Activated CD8-positive, alpha-beta T cell treated with anti-CD3 and anti-CD28 coated beads for 36 hours (primary cell): Measurements from ENCODE around the gene GALNT2. TPM values are rescaled to one million over a fixed set of nuclear protein-coding genes. Genes with fewer than 3 reads are reported as not detected.

Experiments used
- ATAC-seq: fragments of 200-7000 bp; cut with Tn5 transposase; one replicate; pipeline ENCODE4 v1.10.0; 2021; ENCODE audit warnings: mild to moderate bottlenecking, moderate library complexity
- CTCF ChIA-PET: fragments of 350-600 bp; sonication (Branson Sonifier 250); formaldehyde crosslinking; loops from one replicate; lab custom pipeline; 2021; ENCODE audit warnings: antibody characterized with exemption; lab: Charles Lee
- POLR2A ChIA-PET: fragments of 350-600 bp; sonication (Branson Sonifier 250); formaldehyde crosslinking; loops from one replicate; lab custom pipeline; 2021; ENCODE audit warnings: antibody characterized with exemption; lab: Charles Lee
- DNase-seq: peaks from one replicate; pipeline ENCODE4 v3.0.0-alpha.2; 2020
- H3K27ac Mint-ChIP-seq: one replicate; pipeline ENCODE4 v1.8.0; 2021; ENCODE audit warnings: mild to moderate bottlenecking, mixed read lengths
- H3K27me3 Mint-ChIP-seq: one replicate; pipeline ENCODE4 v1.8.0; 2021; ENCODE audit warnings: mixed read lengths
- H3K36me3 Mint-ChIP-seq: one replicate; pipeline ENCODE4 v1.8.0; 2021; ENCODE audit warnings: low read depth, mixed read lengths
- H3K4me1 Mint-ChIP-seq: one replicate; pipeline ENCODE4 v1.8.0; 2021; ENCODE audit warnings: low read depth, mixed read lengths
- H3K4me3 Mint-ChIP-seq: one replicate; pipeline ENCODE4 v1.8.0; 2021; ENCODE audit warnings: mild to moderate bottlenecking, moderate library complexity, mixed read lengths
- H3K9me3 Mint-ChIP-seq: one replicate; pipeline ENCODE4 v1.8.0; 2021; ENCODE audit warnings: mixed read lengths
- intact Hi-C: fragments of 100-400 bp; cut with micrococcal nuclease; formaldehyde crosslinking; loops from one replicate; pipeline ENCODE4 v1.10.0; 2022
- total RNA-seq, 2 experiments: library from RNA; stranded (reverse); gene quantifications; one replicate each; pipeline ENCODE4 v1.2.3, GENCODE V29; 2021
- TF ChIP-seq, protein P1 (sequence below): fragments of 200-600 bp; IDR thresholded peaks from one replicate; pipeline ENCODE4 v1.8.0; 2022; ENCODE audit warnings: antibody characterized with exemption, mild to moderate bottlenecking

The GALNT2 gene
- total RNA-seq, 2 experiments from 2014 or later = 40.1 to 42.3 TPM

DNA sequence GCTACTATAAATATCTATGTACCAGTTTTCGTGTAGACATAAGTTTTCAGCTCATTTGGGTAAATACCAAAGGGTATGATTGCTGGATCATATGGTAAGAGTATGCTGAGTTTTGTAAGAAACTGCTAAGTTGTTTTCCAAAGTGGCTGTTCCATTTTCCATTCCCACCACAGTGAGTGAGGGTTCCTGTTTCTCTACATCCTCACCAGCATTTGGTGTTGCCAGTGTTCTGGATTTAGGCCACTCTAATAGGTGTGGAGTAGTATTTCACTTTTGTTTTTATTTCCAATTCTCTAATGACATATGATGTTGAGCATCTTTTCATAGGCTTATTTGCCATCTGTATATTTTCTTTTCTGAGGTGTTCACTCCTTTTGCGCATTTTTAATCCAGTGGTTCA, 112.2 kb downstream of the GALNT2 start:
- H3K27ac Mint-ChIP-seq = no peak overlapping the region
- ChIA-PET CTCF (interaction anchor here (3.2 kb wide), 1 partner anchor 12 kb away, joined by 15 read pairs; no protein-coding TSS in a partner anchor), POLR2A (no interaction called here)
- H3K27me3 Mint-ChIP-seq = no peaks in the 10 kb centered on the region
- peaks cover 35% of the 10 kb centered on the region for H3K36me3 Mint-ChIP-seq
- no peak overlapping the region for H3K4me3 Mint-ChIP-seq
- DNase-seq = no peak
- no peak for ATAC-seq
- TF ChIP-seq, protein P1, sequence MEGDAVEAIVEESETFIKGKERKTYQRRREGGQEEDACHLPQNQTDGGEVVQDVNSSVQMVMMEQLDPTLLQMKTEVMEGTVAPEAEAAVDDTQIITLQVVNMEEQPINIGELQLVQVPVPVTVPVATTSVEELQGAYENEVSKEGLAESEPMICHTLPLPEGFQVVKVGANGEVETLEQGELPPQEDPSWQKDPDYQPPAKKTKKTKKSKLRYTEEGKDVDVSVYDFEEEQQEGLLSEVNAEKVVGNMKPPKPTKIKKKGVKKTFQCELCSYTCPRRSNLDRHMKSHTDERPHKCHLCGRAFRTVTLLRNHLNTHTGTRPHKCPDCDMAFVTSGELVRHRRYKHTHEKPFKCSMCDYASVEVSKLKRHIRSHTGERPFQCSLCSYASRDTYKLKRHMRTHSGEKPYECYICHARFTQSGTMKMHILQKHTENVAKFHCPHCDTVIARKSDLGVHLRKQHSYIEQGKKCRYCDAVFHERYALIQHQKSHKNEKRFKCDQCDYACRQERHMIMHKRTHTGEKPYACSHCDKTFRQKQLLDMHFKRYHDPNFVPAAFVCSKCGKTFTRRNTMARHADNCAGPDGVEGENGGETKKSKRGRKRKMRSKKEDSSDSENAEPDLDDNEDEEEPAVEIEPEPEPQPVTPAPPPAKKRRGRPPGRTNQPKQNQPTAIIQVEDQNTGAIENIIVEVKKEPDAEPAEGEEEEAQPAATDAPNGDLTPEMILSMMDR = no peak
- H3K9me3 Mint-ChIP-seq = no peaks in the 10 kb centered on the region
- intact Hi-C loops = no loop called here
- peaks cover 24% of the 10 kb centered on the region for H3K4me1 Mint-ChIP-seq

DNA sequence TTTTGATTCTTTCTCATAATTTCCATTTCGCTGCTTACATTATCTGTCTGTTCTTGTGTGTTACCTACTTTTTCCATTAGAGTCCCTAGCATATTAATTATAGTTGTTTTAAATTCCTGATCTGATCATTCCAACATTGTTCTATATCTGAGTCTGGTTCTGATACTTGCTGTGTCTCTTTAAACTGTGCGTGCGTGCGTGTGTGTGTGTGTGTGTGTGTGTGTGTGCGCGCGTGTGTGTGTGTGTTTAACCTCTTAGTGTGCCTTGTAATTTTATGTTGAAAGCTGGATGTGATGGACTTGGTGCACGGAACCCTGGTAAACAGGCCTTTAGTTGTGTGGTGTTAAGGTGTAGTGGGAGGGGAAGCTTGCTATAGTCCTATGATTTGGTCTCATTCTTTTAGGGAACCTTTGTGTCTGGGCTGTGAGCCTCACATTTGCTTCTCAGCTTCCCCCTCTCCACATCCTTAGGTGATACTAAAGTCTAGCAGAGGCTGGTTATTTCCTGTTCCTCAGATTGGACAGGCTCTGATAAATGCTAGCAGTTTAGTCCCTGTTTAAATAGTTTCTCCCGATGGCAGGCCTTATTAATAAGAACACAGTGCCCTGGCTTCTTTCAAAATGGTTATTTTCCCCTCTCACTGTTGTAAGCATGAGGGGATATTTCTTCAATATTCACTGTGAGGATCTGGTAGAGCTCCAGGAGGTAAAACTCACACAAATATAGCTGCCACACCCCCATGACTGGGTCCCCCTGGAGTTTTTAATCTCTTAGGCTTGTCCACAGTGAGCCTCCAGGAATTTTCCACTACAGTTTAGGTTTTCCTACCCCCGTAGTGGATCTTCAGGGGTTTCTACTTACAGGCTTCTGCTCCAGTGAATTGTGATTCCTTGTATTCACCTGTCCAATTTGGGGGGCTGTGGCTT, 118.3 kb downstream of the GALNT2 start:
- CTCF ChIA-PET = interaction anchor here (0.9 kb wide), 1 partner anchor 75 kb away, joined by 3 read pairs; no protein-coding TSS in a partner anchor
- H3K4me1 Mint-ChIP-seq = peaks cover 36% of the 10 kb centered on the region
- TF ChIP-seq, protein P1 = no peak
- no peak overlapping the region for H3K4me3 Mint-ChIP-seq
- no peaks in the 10 kb centered on the region for H3K27me3 Mint-ChIP-seq
- H3K27ac Mint-ChIP-seq = peak overlapping the region; percentile 18
- intact Hi-C loops = no loop called here
- no peaks in the 10 kb centered on the region for H3K9me3 Mint-ChIP-seq
- peaks cover 42% of the 10 kb centered on the region for H3K36me3 Mint-ChIP-seq
- ATAC-seq (peak; percentile 15), DNase-seq (no peak)
- POLR2A ChIA-PET = interaction anchor here (0.6 kb wide), 1 partner anchor 1018 kb away, joined by 6 read pairs; no protein-coding TSS in a partner anchor

DNA sequence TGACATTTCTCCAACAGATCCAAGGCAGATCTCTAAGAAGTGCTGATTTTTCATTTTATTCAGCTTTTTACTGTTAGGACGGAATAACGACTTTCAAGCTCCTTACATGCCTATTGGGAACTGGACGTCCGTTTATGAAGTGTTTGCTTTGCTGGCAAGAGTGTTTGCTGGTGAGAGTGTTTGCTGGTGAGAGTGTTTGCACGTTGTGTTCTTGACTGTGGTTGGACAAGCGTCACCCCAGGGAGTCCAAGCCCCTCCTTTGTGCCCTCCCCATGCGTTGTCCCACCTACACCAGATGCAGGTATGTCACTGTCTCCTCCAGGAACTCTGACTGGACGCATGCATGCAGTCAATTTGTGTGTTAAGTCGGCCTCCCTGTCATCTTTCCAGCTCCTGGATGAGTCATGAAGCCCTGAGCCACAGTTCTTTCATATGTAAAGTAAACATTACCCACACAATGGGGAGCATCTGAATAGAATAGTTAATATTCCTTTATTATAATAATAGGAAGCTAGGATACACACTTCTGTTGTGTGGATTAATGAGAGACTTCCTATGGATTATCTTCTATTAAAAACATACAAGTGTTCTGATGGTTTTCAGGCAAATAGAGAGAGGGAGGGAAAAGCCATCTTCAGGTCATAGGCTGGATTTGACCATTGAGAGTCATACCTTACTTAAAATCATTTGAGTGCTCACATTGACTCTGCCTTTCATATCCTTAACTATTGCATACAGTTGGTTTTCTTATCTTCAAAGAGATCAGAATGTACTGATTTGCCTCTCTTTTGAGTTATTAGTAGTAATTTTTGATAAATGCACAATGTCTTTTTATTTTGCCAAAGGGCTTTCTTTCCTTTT, 119.2 kb downstream of the GALNT2 start:
- Mint-ChIP-seq H3K4me3 (no peak overlapping the region), H3K27ac (peak overlapping the region; percentile 29), H3K4me1 (peaks cover 36% of the 10 kb centered on the region), H3K27me3 (no peaks in the 10 kb centered on the region), H3K9me3 (no peaks in the 10 kb centered on the region), H3K36me3 (peaks cover 39% of the 10 kb centered on the region)
- CTCF ChIA-PET = interaction anchor here (0.9 to 1.2 kb wide), 2 partner anchors 31 to 76 kb away, joined by 3 read pairs; no protein-coding TSS in a partner anchor
- intact Hi-C loops = no loop called here
- POLR2A ChIA-PET = interaction anchor here (0.7 kb wide), 1 partner anchor 25 kb away, joined by 3 read pairs; no protein-coding TSS in a partner anchor
- DNase-seq = peak; percentile 47
- TF ChIP-seq, protein P1 = no peak
- ATAC-seq = peak; percentile 65

DNA sequence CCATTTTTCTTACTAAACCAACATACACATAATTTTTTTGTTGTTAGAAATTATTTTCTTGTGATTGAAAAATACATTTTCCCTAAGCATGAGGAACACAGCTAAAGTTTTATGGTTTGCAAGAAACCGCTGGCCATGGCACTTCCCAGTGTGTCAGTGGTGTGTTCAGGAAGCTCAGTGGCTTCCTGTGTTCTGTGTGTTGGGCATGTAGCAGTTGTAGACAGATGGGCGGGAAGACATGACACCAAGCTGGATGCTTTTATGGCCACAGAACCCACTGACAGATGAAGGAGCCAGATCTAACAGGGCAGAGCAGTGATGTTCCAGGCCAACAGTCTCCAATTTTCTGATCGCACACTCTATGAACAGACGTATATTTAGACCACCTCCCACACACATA, 119.8 kb downstream of the GALNT2 start:
- DNase-seq (no peak), ATAC-seq (no peak)
- H3K27me3 Mint-ChIP-seq = no peaks in the 10 kb centered on the region
- ChIA-PET CTCF (interaction anchor here (0.9 to 1.2 kb wide), 2 partner anchors 31 to 77 kb away, joined by 3 read pairs; no protein-coding TSS in a partner anchor), POLR2A (interaction anchor here (0.7 kb wide), 1 partner anchor 25 kb away, joined by 3 read pairs; no protein-coding TSS in a partner anchor)
- peaks cover 38% of the 10 kb centered on the region for H3K36me3 Mint-ChIP-seq
- no peaks in the 10 kb centered on the region for H3K9me3 Mint-ChIP-seq
- H3K4me3 Mint-ChIP-seq = no peak overlapping the region
- H3K4me1 Mint-ChIP-seq = peaks cover 36% of the 10 kb centered on the region
- intact Hi-C loops = no loop called here
- TF ChIP-seq, protein P1 = no peak
- H3K27ac Mint-ChIP-seq = peak overlapping the region; percentile 19
